ENCODE results near the gene PFKP.

Gene PFKP

DNA sequence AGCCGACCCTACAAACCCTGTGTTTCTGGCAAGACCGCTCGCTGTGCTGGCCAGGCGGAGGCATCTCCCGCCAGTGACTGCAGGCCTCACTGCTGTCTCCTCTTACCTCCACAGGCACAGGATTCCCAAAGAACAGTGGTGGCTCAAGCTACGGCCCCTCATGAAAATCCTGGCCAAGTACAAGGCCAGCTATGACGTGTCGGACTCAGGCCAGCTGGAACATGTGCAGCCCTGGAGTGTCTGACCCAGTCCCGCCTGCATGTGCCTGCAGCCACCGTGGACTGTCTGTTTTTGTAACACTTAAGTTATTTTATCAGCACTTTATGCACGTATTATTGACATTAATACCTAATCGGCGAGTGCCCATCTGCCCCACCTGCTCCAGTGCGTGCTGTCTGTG, 69.0 kb downstream of the PFKP start:
- peak; percentile 30 for DNase-seq (ENCODE audit: low spot score)

DNA sequence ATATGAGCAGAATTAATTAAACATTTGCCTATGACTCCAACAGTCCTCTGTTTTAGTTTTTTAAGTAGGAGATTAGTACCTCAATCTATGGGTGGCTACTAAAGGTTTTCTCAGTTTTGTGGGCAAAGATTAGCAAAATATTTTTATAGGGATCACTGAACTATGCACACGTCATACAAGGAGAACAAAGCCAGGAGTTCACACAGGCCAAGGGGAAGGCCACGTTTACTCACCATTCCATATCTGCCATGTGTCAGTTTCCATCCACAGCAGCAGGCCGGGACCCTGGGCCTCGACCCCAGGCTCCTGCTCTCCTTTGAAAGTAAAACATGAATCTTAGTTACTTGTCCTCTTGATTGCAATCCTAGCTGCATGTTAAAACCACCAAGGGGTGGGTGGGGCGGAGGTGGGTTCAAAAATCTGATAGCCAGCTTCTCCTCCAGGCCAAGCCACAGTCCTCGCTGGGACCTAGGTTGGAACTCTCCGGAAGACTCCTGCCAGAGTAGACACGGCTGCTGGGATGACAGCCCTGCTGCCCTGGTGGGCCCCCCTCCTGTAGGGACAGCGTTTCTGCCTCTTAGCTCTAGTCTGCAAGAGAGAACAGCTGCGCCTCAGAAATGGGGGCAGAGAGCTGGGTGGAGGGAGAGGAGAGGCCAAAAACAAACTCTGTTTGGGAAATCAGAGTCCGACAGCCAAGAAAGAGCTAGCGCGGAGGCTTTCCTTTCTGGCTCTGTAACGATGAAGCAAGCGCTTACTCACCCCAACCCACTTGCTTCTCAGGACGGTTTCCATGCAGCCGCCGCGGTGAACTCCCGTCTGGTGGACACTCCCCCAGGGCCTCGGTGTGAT, 69.6 kb downstream of the PFKP start:
- peak; percentile 37 for DNase-seq (ENCODE audit: low spot score)

DNA sequence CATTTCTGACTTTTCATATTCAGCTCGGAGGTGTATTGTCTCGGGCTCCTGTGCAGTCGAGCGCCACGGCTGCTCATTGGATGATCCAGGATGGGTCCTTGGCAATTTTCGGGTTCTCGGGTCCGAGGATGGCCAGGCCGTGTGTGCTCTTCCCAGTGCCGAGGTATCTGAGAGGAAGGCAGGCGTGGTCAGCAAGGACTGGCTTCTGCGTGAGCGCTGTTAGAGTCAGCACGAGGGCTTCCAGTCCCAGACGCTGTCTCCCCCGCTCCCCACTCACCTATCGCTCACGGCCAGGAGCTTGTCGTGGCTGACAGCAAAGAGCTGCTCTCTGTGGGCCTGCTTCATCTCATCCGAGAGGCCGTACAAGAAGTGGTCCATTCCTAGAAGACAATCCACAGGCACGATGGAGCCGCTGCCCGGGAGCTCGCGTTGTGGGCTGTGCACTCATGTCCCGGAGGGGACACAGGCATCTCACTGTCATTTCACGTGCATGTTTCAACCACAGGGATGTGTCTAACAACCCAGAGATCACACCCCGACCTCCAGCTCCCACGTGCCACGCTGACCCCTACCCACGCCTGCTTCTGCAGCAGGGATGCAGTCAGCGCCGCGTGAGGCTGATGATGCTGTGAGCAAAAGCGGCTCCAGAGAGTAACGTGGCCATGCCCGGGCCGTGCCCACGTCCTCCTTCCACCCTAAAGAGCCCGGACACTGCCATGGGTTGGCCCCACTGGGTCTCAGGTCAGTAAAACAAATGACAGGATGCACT, 70.8 kb downstream of the PFKP start:
- DNase-seq (ENCODE audit: low spot score) = no peak

DNA sequence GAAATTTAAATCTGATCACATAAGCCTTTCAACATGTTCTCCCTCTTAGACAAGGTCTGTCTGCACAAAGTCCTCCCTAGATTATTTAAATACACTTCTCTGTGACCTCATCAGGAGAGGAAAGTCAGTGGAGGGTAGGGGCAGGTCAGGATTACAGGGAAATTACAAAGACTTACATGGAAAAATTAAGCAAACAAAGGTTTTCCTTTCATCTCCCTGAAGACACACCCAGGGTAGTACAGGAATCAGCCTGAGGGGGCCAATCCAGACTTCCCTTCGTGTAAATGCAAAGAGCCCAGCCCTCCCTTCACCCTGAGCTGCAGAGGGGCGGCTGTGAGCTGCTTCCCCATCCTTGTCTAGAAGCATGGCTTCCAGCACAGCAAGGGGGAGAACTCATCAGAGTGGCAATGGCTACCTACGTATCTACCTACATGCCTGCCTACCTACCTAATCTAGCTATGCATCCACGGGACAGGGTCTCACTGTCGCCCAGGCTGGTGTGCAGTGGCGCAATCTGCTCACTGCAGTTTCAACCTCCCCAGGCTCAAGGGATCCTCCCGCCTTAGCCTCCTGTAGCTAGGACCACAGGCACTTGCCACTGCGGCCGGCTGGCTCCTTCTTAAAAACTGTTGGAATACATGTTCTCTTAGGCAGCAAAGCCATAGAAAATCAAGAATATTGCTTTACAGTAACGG, 72.0 kb downstream of the PFKP start:
- DNase-seq (ENCODE audit: low spot score) = no peak

DNA sequence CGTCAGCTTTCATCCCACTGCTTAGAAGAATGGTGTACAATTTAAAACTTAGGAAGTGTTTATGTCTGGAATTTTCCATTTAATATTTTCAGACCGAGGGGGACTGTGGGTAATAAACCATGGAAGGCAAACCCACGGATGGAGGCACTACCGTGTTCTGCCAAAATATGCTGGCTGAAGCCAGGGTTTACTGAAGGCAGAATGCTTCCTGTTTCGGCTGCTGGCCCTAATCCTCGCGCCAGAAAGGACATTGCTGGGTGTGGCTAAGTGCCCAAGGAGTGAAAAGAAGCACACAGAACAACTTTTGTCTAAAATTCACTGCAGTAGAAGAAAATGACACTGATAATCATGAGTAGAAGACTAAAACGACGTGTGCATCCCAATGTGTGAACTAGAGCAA, 72.9 kb downstream of the PFKP start:
- DNase-seq (ENCODE audit: low spot score) = peak; percentile 11

DNA sequence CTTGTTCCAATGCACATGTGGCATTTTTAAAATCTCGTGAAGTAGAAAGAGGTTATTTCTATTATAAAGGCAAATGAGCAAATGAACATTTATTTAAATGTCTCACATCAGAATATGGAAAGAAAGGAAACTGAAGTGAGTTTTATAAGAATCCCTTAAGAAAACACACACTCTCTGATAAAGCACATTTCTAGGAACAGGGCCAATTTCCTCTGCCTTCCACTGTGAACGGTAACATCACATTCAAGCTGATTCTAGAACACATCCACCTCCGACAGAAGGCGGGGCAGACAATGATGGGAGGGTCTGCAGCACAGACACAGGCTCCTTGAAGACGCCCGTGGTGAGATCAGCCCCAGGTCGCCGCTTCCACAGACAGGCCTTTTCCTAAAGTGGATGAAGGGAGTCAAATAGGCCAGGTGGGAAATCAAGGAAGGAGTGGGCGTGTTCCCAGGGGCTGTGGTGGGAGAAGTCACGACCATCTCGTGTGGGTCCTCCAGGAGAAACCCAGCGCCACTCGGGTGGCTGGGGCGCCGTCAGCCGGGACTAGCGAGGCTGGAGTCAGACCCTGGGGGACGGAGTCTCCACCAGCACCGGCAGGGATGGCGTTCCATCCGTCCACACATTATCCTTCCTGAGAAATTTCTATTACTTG, 74.1 kb downstream of the PFKP start:
- no peak for DNase-seq (ENCODE audit: low spot score)

DNA sequence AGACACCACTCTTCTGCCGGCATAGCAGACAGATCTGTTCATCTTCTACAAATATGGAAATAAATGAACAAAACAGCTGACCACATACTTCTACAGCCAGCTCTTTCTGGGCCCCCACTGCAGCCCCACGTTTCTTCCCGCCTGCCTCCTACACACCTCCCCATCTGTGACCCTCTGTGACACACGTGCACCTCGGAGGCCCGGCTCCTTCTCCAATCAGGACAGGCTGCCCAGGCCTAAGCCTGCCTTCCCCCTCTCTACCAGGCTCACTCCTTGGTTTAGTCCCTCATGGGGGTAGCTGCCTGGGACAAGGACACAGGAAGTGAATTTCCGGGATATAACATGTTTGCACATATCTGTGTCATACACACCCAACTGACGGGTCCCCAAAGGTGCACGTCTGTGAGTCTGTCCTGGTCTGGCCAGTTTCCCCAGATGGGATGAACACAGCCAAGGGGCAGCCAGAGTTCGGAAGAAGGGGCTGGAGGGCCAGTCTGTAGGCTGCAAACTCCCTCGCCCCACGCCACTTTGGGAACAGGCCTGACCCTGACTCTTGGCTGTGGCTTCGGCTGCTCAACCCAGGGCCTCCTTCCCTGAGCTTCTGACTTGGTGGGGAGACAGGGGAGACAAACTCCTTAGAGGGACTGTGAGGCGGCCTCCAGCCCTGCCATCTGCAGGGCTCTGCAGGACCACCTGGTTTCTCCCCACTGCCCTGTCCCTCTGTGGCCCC, 75.0 kb downstream of the PFKP start:
- DNase-seq (ENCODE audit: low spot score) = no peak

DNA sequence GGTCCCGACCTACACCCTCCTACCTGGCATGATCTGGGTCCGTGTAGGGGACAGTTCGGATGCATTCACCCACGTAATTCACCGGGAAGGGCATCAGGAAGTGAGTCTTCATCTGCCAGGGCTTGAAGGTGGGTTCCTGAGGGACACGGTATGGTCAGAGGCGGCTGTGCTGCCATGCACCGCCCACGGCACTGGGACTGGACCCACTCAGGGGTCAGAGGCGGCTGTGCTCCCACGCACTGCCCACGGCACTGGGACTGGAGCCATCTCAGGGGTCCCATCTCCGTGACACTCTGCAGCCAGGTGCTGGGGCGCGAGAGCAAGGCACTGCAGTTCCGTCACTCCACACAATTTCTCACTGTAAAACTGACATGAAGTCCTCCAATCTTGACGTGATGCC, 76.0 kb downstream of the PFKP start:
- DNase-seq (ENCODE audit: low spot score) = no peak

DNA sequence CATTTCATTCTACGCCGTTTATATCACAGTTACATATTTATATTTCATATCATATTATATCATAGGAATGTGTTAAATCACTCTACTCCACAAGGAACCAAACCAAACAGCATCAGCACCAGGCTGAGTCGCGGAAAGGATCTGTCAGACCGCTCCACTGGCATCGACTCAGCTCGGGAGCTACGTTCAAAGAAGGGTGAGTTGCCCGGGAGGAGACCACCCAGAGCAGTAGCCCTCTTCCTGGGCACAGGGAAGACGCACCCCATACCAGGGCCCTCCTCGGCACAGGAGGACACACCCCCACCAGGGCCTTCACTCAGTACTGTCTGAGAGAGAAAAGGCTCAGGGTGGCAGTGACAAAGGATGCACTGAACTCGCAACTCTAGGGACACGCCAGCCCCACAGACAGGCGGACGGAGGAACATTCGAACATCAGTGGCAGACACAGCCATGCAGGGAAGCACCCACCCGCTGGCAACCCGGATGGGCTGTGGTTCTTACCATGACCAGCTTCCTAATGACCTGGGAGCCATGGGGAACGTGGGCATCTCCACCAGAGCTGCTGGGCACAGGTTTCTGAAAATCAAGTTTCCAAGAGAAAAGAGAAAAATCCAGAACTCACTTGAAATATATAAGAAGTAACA, 76.6 kb downstream of the PFKP start:
- no peak for DNase-seq (ENCODE audit: low spot score)

DNA sequence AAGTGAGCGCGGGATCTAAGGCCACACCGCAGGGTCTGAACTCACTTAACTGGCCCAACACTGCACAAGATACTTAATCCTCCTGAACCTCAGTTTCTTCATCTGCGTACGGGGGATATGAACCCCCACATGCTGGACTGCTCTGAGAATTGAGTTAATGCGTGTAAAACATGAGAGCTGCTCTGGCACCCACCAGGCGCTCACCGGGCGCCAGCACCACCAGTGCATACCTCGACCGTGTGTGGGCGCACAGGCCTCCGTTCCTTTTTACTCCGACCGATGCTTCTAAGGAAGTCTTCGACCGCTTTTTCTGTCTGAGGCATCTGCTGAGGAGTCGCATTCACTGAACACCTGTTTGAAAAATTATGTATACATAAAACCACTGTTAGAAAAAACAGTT, 78.0 kb downstream of the PFKP start:
- DNase-seq (ENCODE audit: low spot score) = no peak

DNA sequence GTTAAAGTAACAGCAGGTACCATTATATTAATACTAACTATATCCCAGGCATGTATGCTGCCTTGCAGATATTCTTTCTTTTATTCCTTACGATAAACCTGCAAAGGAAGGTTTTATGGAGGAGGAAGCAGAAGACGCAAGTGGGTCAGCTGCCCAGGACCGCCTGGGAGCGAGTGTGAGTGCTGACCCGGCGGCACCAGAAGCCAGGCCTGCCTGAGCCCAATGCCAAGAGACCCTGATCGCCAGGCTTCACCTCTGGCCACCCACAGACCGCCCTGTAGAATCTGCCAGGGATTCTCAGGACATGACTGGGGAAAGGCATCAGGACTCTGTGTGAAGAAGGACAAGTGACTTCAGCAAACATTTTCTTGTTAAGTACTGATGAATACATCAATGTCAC, 78.9 kb downstream of the PFKP start:
- DNase-seq (ENCODE audit: low spot score) = no peak

DNA sequence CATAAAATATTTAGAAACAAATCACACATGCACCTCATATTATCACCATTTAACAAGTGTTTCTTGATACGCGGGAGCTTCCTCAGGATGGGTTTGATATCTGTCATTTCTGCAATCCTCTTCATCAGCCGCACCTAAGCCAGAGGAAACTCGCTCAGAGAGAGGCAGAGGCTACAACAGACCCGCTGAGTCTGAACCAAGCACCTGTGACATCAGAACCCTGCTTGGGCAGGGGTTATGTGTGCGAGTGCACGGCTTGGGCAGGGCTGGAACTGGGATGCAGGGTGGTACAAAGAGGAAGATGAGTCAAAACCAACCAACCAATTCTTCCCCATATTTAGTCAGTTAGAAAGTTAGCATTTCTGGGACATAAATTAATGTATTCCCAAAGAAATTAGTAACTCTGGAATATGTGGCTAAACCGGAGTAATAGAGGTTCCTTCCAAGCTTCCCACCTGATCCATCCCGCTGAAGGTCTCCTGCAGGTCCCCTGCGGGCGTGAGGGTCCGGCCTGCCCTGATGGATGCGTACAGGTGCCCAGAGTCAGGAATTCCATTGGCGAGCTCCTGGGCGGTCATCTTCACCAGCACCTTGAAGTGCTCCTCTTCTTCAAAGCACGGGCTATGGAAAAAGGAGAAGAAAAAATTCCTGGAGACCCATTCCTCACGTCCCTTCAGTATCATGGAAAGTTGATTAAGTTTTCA, 79.9 kb downstream of the PFKP start:
- no peak for DNase-seq (ENCODE audit: low spot score)

DNA sequence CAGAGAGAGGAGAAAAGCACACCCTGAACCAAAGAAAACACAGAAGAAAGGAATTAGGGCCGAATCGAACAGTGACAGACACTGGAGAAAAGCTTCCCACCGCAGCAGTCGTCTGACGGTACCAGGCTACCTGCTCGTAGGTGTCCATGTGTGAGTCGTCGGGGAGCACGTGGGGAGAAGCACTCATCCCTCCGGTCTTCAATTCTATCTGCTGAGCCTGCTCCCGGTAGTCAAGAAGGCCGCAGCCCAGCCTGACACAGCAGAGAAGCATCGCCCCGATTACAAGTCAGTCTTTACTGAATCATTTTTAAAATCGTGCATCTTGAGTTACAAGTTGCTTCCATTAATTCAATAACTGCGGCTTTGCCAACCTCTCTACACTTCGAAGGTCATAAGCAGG, 80.7 kb downstream of the PFKP start:
- DNase-seq (ENCODE audit: low spot score) = no peak

DNA sequence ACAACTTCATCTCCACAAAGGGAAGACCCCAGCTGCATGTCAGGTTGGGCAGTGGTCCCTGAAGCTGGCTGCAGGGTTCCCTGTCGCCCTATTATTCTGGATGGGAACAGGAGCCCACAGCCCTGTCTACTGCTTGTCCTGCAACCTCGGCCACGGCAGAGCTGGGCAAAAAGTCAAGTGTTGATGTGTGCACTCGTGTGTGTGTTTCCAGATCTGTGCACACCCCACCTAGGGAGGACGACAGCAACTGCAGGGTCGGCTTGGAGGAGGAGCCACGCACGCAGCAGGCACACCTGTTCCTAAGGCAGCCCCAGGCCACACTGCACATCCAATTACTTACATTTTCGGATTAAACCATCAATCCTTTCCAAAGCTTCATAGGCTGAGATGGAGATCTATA, 81.6 kb downstream of the PFKP start:
- no peak for DNase-seq (ENCODE audit: low spot score)

DNA sequence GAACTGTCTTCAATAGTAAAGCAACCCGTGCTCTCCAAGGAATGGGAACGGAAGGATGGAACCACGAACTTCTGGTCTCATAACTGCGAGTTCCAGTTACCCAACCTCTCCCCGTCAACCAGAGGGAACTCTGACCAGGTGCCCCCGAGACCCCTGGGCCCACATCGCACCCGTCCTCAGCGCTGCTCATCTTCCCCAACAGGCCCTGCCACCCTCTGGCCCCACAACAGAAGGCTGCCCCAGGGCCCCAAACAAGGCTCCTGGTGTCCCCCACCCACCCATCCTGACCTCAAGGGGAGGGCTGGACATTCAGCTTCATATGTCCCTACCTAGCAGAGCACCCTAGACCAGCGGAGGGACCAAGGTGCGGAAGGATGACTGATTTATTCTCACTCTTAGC, 82.6 kb downstream of the PFKP start:
- DNase-seq (ENCODE audit: low spot score) = no peak

DNA sequence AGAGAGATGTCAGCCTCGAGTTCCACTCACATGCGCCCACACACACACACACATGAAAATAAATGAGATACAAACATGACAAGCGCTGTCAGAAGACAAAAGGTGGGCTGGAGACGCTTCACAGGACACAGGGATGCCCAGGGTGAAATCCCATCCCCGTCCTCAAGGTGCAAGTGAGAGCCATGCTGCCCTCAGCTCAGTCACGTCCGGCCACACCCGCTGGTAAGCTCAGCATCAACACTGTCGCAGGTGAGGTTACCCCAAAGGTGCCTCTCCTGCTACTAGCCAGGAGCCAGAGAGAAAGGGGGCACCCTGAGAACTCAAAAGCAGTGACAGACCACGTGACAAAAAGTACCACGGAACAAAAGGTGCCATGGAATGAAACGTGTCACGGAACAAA, 83.0 kb downstream of the PFKP start:
- DNase-seq (ENCODE audit: low spot score) = no peak

DNA sequence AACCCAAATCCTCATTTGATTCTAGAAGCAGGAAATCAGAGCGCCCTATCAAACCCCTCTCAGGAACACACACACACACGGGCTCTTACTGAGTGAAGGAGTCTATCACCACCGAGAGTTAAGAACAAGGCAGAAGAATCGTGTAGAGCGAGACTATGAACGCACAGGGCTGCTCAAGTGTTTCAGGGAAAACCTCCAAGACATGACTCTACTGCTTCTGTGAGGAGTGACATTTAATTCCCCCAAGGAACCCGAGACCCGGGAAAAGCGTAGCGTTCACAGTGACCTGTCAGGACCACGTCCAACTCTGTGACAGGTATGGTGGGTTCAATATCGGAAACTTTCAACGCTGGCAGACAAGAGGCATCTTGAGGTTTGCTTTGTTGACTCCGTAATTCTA, 83.6 kb downstream of the PFKP start:
- DNase-seq (ENCODE audit: low spot score) = no peak

DNA sequence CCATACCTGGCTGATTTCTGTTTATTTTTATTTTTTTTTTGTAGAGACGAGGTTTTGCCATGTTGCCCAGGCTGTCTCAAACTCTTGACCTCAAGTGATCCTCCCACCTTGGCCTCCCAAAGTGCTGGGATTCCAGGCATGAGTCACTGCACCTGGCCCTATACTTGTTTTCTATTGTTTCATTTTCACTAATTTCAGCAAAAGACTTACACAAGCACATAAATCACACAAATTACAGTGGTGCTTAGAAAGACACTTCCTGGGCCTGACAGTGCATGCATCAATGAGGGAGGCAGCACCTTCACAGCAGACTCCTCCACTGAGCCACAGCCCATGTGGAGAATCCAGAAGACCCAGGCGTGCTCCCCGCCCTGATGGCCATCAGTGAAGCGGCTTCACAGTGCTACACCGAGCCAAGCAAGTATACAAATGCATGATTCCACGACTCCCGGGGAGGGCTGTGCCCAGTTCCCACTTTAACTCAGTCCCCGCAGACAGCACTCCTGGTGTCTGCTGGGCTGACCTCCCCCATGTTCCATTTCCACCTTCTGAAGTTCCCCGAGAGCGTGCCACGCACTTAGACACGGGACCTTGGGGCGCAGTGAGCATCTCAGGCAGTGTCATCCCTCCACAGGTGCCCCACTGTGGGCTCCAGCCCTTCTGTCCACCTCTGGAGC, 84.7 kb downstream of the PFKP start:
- DNase-seq (ENCODE audit: low spot score) = no peak

DNA sequence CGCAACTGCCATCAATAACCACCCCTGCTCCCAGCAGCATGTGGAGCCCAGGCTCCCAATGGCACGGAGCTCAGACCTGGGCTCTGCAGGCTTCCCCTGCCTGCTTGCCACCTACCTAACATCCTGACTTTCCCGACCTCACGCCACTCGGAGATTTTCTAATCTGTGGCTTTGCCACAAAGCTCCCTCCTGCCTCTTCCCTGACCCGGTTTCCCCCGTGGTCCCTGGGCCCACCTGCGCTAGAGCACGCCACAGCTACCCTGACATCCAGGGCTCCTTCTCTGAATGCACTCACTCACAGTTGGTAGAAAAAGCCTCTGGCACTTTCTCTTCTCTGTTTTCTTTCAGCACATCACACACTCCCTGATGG, 85.2 kb downstream of the PFKP start:
- DNase-seq (ENCODE audit: low spot score) = no peak

DNA sequence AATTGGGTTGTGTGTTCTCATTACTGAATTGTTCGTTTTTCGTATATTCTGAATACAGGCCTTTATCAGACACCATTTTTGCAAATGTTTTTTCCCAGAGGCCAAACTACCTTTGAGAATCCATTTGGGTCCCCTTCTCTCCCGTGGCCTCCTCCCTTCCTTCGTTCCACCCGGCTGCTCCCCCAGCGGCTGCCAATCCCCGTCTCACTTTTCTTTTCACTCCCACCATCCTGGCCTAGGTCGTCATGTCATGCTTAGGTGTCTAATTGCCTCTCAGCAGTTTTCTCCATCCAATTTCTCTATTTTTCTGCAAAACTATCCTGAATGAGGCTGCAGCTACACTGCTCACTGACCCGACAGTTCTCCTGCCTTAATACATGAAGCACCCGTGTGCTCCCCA, 87.3 kb downstream of the PFKP start:
- no peak for DNase-seq (ENCODE audit: low spot score)
